T47D (cell line): ENCODE data around the gene ADPRHL1.
A peak's percentile ranks its signal among the peaks of the same experiment; 100 is the strongest.

ENCODE experiments used
- DNase-seq, 2 experiments: peaks; one replicate each; pipeline versions ENCODE4 v3.0.0 to v3.0.0-alpha.2; 2011 to 2012; ENCODE audit warnings: low read depth in 1 of 2, low spot score in 1 of 2
- JUND ChIP-seq: IDR thresholded peaks from 2 replicates; pipeline ENCODE4 v1.6.1; 2012; ENCODE audit warnings: low read depth
- in situ Hi-C: cut with HindIII; loops from 2 replicates; pipeline ENCODE4 v1.10.0; 2016; ENCODE audit warnings: low sequenced_read_pairs, low pct_unique_long_range_greater_than_20kb

The ADPRHL1 gene

DNA sequence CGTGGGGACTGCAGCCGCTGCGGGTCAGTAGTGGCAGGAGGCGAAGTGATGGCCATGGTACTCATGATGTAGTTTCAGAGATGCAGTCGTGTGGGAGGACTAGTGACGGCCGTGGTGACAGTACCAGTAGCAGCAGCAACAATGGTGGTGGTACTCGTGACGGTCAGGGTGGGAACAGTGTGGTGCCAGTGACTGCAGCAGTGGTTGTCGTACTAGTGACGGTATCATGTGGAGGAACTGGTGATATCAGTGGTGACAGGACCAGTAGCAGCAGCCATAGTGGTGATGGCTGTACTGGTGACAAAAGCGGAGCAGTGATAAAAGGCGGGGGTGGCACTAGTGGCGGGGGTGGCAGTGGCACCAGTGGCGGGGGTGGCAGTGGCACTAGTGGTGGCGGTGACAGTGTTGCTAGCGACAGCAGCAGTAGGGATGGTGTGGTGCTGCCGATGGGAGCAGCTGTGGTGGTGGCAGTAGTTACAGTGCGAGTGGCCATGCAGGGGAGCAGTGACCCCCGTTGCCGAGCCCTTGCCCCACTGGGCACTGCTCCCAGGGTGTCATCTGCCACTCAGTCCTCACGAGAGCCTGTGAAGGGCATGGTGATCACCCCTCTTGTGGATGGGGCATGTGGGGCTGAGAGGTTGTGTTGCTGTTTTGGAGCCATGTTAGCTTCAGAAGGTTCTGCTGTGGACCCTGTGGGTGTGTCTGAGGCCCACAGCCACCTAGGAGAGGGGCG lies 22.7 kb downstream of the ADPRHL1 start:
- DNase-seq = no peak
- in situ Hi-C loops = no loop called here
- no peak for TF ChIP-seq JUND

DNA sequence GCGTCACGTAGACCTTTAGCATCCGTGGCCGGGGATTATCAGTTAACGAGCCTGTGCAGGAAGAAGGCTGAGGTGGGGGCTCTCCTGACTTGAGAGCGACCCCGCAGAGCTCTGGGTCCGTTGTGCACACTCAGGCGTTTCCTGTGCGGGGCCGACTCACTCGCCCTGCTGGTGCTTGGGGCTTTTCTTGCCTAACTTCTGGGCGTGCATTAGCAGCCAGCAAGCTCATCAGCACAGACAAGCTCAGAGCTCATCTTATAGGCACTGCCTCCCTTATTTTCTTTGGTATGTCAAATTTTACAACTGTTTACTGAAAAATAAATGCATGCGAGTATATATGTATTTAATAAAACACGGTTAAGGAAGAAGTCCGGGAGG lies 23.7 kb downstream of the ADPRHL1 start:
- DNase-seq = no peak
- TF ChIP-seq JUND = no peak
- in situ Hi-C loops = no loop called here

DNA sequence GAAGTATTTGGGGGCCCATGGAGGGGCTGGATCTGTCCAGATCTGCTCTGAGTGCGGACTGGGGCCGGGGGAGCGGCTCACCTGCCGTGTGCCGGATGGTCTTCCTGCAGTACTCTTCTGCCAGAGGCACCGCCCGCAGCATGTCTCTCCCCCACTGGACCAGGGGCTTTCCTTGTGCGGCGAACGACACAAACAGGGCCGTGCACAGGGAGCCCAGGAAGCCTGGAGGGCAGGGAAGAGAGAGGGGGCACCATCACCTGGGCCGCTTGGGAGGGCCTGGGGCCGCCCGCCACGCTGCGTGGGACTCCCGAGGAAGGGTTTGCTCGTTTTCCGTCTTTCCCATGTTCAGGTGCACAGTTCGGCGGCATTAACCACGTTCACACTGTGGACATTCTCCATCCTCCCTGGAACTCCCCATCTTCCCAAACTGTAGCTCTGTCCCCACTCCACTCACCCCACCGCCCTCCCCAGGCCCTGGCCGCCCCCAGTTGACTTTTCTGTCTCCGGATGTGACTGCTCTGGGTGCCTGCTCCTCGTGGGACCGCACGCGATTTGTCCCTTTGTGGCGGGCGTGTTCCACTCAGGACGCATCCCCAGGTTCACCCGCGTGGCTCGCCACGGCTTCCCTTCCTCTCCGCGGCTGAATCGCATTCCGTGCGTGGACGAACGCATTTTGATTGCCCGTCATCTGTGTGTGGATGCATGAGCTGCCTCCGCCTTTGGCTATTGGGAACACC lies 24.2 kb downstream of the ADPRHL1 start:
- no peak for TF ChIP-seq JUND
- no peak for DNase-seq
- in situ Hi-C loops = no loop called here

DNA sequence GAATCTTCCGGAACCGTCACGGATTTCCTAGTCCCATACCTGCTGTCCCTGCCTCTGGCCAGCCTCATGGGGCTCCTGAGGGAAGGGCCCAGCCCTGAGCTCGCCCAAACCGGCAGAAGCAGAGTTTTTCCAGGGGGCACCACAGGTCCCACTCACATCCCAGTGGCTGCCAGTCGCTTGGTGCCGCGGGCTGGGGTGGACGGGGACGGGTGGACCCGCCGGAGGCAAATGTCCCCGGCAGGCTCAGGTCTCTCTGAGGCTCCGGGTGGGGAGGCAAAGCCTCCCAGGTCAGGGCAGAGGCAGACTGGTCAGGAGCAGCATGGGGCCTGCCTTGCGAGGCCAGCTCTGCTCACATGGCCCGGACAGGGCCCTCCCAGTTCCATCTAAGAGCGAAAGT lies 24.8 kb downstream of the ADPRHL1 start:
- in situ Hi-C loops = no loop called here
- DNase-seq = no peak
- TF ChIP-seq JUND = no peak

DNA sequence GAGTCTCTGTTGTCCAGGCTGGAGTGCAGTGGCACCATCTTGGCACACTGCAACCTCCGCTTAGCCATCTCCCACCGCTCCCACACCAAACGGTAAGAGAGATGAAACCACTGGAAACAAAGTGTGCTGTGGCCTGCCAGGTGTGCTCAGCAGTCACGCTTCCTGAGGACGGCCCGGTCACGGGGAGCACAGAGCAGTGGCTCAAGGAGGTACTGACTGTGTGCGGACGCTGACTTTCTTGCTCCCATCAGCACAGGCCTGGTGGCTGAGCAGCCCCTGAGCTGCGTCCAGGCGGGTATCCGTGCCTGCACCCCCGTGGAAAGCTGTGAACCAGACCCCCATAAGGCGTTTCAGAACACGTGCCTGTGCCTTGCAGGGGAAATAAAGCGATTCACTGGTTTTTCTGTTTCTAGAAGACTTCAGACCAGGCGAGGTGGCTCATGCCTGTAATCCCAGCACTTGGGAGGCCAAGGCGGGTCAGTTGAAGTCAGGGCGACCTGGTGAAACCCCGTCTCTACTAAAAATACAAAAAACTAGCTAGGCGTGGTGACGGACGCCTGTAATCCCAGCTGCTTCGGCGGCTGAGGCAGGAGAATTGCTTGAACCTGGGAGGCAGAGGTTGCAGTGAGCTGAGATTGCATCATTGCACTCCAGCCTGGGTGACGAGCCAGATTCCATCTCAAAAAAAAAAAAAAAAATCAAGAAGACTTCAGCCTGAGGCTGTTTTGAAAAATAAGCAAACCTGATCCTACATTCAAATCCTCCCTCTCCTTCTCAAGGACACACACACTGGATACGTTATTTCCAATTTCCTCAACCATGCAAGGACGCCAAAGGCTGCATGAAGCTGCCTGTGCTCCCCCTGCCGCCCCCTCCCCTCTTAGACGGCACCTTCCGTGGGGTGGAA lies 25.5 kb downstream of the ADPRHL1 start:
- peak in 1 of 2 experiments; percentile 56 for DNase-seq
- no peak for TF ChIP-seq JUND
- in situ Hi-C loops = no loop called here

DNA sequence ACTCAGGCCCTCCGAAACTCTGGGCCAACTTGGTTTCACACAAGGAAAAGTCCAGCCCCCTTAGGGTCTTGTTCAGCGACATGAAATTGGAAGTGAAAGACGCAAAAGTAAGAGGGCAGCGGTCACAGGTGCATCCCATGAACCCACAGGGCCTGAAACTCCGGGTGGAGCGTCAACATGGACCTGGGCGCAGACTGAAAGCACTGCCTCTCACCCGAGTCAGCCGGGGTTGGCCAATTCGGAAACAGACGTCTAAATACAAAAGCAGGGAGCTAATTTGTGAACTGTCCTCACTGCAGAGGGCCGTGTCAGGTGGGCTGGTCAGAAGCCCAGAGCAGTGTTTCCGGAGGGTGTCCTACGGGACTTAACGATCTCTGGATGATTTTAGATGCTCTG lies 26.7 kb downstream of the ADPRHL1 start:
- in situ Hi-C loops = no loop called here
- TF ChIP-seq JUND = no peak

DNA sequence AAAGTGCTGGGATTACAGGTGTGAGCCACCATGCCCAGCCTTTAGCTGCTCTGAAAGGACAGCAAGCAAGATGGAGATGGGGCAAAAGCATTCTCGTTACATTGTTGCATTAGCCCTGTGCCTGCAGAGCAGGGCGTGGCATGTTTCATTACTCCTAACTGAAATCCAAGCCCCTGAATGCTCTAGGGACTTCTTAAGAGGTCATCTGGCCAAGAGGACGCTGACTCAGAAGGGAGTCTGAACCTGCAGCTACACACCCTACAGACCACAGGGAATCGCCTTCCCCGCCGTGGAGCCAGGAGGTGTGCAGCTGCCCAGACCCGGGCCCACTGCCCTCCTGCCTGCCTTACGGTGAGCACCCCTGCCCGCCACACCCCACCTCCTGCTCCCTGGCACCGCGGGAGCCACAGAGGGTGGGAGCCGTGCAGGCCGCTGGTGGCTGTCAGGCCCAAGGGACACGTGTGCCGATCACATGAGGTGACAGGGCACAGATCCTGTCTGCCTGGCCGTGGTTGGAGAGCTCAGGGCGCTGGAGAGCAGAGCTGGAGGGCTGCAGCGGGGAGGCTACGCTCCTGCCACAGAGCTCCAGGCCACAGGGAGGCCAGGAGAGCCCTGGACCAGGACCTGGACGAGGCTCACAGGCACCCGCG lies 27.2 kb downstream of the ADPRHL1 start:
- no peak for TF ChIP-seq JUND
- in situ Hi-C loops = no loop called here
- no peak for DNase-seq

More for the DNA sequence above, 26.7 kb downstream of the ADPRHL1 start:
- no peak for DNase-seq

DNA sequence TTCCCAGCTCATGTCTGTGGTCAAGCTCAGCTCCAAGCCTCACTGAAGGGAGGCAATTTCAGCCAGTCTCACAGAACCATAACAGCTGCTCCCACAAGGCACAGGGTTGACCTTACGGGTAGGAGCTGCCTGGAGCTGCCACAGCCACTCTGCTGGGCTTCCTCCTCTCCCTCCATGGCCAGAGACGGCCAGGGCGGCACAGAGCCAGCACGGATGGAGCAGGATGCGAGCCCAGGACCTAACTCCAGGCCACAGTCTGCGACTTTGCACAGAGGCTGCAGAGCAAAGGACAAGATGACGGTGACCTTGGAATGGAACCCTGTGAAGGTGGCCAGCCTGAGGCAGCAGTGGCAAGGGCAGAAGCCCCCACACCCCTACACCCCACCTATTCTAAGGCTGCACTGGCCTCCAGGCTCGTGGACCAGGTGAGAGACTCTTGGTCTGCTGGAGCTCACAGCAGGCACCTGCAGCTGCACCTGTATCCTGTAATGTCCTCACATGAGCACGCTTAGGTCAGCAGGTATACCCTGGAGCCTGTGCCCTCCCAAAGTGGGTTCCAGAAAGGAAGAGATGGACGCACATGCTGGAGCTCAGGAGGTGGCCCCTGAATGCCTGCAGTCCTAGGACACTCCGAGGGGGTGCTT lies 29.6 kb downstream of the ADPRHL1 start:
- no peak for DNase-seq
- in situ Hi-C loops = no loop called here
- TF ChIP-seq JUND = no peak

DNA sequence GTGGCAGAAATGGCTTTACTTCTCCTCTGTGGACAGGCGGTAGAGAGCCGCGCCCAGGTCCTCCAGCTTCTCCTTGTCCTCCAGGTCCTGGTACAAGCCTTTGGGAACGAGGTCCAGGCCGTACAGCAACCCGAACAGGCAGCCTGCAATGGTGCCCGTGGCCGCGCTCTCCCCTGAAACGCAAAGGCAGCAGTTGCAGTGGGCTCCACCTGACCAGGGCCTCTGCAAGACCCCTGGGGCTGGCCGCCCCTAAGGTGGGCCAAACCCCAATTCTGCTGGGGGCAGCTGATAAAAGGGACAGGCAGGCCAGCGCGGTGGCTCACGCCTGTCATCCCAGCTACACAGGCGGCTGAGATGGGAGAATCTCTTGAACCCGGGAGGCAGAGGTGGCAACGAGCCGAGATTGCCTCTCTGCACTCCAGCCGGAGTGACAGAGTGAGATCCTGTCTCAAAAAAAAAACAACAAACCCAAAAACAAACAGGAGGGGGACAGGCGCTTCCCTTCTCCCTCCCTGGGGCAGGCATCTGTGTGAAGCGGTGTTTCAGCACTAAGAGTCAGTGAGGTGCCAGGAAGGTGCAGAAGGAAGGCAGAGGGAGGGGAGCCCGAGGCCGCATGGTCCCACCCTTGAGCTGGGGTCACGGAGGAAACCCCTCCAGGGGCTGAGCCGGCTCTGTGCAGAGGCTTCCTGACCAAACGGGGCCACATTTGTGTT lies 30.3 kb downstream of the ADPRHL1 start:
- TF ChIP-seq JUND = no peak
- DNase-seq = no peak
- in situ Hi-C loops = no loop called here

DNA sequence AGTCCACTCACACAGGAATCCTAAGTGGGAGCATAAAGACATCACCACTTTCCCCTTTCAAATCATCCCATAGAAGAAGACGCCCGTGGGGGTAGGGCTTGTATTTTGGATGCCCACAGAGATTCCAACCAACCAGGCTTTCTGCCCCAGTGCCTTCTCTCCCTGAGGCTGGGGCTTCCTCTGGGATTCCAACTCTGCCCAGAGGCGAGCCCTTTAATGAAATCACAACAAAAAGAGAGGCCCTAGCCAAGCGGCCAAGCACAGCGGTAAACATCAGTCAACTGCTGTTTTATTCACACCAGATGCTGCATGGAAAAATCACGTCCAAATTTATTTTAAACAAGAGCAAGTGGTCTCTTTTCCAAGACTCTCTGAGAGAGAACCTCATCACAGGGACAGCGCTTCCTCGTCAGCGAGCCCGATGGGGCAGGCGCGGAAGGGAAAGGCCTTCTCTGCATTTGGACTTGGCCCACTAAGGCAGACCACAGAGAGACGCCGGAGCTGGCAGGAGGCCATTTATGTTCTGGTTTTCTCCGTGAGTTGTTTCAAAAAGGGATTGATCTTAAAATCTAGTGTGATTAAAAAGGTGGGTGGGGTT lies 31.5 kb downstream of the ADPRHL1 start:
- DNase-seq = no peak
- in situ Hi-C loops = no loop called here
- TF ChIP-seq JUND = no peak

DNA sequence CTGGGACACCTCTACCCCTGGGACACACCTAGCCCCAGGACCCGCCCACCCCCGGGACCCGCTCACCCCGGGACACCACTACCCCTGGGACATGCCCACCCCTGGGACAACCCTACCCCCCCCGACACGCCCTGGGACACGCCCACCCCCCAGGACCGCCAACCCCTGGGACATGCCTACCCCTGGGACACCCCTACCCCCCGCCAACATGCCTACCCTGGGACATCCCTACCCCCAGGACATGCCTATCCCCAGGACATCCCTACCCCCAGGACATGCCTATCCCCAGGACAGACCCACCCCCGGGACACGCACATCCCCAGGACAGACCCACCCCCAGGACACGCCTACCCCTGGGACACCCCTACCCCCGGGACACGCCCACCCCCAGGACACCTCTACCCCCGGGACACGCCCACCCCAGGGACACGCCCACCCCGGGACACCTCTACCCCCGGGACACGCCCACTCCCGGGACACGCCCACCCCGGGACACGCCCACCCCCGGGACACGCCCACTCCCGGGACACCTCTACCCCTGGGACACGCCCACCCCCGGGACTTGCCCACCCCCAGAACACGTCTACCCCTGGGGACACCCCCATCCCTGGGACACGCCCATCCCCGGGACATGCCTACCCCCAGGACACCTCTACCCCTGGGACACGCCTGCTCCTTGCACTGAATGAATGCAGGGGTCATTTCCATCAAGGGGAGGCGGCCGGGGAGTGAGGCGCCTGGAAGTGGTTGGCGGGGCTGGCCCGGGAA lies 32.3 kb downstream of the ADPRHL1 start:
- DNase-seq = peak in 1 of 2 experiments; percentile 23
- TF ChIP-seq JUND = no peak
- in situ Hi-C loops = no loop called here
